Measurements from ENCODE around the gene TIGD7. TPM values are rescaled to one million over a fixed set of nuclear protein-coding genes. Genes with fewer than 3 reads are reported as not detected.

Gene TIGD7
- total RNA-seq, 3 donors from 2014 or later: 1.6 to 7.5 (median 3.3) TPM

DNA sequence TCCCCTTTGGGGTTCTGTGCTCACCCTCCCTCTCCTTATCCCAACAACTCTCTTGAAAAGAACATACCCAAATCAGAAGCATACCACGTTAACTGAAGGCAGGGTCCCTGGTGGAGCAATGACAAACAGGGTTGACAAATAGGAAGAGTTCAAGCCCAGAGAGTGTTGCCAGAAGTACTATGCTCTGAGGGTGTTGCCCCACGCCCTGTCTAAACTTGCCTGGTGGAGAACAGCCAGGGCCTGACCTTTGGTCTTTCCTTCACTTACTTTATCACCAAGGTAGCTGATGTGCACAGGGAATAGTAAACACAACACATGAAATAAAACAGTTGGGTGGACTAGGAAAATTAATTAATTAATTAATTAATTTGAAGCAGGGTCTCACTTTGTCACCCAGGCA lies 23.4 kb upstream of the TIGD7 start:
- no peak for TF ChIP-seq CTCF (IDR thresholded peaks at IDR 0.05)
- ATAC-seq (peak; percentile 99), DNase-seq (peak in 2 of 3 donors; percentile 47 to 52)
- no peaks in the 10 kb centered on the region for H3K36me3 ChIP-seq (ENCODE audit: low read depth)
- intact Hi-C loops (cut with DNase I, micrococcal nuclease): no loop called here
- no peak overlapping the region for H3K4me3 ChIP-seq
- peaks cover 19% of the 10 kb centered on the region for H3K9me3 ChIP-seq
- peaks cover 3% of the 10 kb centered on the region for H3K4me1 ChIP-seq (ENCODE audit: low read depth)

DNA sequence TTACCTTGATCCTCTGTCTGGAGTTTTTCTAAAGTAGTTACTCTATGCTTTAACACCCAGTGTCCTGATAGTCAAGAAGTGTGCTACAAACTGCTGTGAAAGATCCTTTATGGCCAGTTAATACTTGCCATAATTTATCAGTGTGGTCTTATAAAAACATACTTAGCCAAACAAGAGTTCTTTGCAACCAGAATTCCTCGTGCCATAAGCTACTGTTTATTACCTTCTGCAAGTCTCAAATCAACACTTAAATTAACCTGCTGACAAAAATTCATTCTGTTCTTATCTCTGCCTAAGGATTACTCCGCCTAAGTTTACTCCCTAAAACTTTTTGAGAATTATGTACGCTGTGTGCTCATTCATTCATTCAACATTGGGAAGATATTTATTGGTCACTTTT lies 22.9 kb upstream of the TIGD7 start:
- ATAC-seq (peak; percentile 49), DNase-seq (no peak)
- intact Hi-C loops (cut with DNase I, micrococcal nuclease): no loop called here
- no peak for TF ChIP-seq CTCF (IDR thresholded peaks at IDR 0.05)
- peaks cover 3% of the 10 kb centered on the region for H3K4me1 ChIP-seq (ENCODE audit: low read depth)
- no peak overlapping the region for H3K4me3 ChIP-seq
- peaks cover 22% of the 10 kb centered on the region for H3K9me3 ChIP-seq
- H3K36me3 ChIP-seq (ENCODE audit: low read depth): no peaks in the 10 kb centered on the region

GRCh38 chr16:3327514-3327913 lies 22.3 kb upstream of the TIGD7 start:
- no peak for ATAC-seq
- Histone ChIP-seq H3K36me3 (ENCODE audit: low read depth) (no peaks in the 10 kb centered on the region), H3K4me3 (no peak overlapping the region), H3K4me1 (ENCODE audit: low read depth) (peaks cover 3% of the 10 kb centered on the region), H3K9me3 (peaks cover 28% of the 10 kb centered on the region)
- DNase-seq: no peak
- intact Hi-C loops (cut with DNase I, micrococcal nuclease): no loop called here
- no peak for TF ChIP-seq CTCF (IDR thresholded peaks at IDR 0.05)

- intact Hi-C loops (cut with DNase I, micrococcal nuclease): no loop called here
- Histone ChIP-seq H3K9me3 (peaks cover 80% of the 10 kb centered on the region), H3K36me3 (ENCODE audit: low read depth) (peaks cover 6% of the 10 kb centered on the region), H3K4me1 (ENCODE audit: low read depth) (no peaks in the 10 kb centered on the region), H3K4me3 (no peak overlapping the region)
- ATAC-seq (no peak), DNase-seq (no peak)
- TF ChIP-seq CTCF (IDR thresholded peaks at IDR 0.05): no peak
Measured at GRCh38 chr16:3321816-3322215, 16.6 kb upstream of the TIGD7 start.

- H3K36me3 ChIP-seq (ENCODE audit: low read depth): peaks cover 6% of the 10 kb centered on the region
- no peak for ATAC-seq
- intact Hi-C loops (cut with DNase I, micrococcal nuclease): loop anchor here in 1 of 2 donors (10.0 kb wide), 1 partner anchor 77 kb away; no protein-coding TSS in a partner anchor
- no peaks in the 10 kb centered on the region for H3K4me1 ChIP-seq (ENCODE audit: low read depth)
- H3K4me3 ChIP-seq: no peak overlapping the region
- DNase-seq: no peak
- TF ChIP-seq CTCF (IDR thresholded peaks at IDR 0.05): no peak
- H3K9me3 ChIP-seq: peaks cover 98% of the 10 kb centered on the region
Measured at GRCh38 chr16:3317315-3317999, 12.2 kb upstream of the TIGD7 start.
